ENCODE data around the gene ETS1. TPM values are rescaled to one million over a fixed set of nuclear protein-coding genes. Genes with fewer than 3 reads are reported as not detected.

The ETS1 gene
- total RNA-seq, 2 experiments from 2014 or later: 203 to 466 TPM

DNA sequence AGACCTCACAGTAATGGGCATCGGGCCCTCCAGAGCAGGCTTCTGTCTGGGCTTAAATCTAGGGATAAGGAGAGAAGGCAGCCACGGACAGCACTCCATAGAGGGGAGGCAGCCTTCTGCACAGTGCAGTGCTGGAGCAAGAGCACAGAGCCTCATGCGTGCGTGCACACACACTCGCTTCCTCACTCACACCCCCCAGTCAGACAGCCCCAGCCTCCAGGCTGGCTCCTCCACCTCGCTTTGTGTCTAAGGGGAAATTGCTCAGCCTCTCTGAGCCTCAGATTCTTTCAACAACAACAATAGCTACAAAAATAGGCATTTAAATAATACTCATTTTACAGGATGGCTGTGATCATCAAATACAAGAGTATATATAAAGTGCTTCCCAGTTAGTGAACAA is 26.7 kb upstream of the ETS1 start:
- TF ChIP-seq, protein P1, sequence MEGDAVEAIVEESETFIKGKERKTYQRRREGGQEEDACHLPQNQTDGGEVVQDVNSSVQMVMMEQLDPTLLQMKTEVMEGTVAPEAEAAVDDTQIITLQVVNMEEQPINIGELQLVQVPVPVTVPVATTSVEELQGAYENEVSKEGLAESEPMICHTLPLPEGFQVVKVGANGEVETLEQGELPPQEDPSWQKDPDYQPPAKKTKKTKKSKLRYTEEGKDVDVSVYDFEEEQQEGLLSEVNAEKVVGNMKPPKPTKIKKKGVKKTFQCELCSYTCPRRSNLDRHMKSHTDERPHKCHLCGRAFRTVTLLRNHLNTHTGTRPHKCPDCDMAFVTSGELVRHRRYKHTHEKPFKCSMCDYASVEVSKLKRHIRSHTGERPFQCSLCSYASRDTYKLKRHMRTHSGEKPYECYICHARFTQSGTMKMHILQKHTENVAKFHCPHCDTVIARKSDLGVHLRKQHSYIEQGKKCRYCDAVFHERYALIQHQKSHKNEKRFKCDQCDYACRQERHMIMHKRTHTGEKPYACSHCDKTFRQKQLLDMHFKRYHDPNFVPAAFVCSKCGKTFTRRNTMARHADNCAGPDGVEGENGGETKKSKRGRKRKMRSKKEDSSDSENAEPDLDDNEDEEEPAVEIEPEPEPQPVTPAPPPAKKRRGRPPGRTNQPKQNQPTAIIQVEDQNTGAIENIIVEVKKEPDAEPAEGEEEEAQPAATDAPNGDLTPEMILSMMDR (conservative IDR thresholded peaks at IDR 0.05; ENCODE audit: low read length): no peak
- no peak for TF ChIP-seq EZH2phosphoT487 (IDR thresholded peaks at IDR 0.05; ENCODE audit: borderline replicate concordance, low read depth, low read length)
- intact Hi-C loops (cut with micrococcal nuclease; ENCODE audit: unreplicated experiment): no loop called here
- H3K4me1 ChIP-seq (ENCODE audit: insufficient read depth, low read length, poor library complexity, severe bottlenecking): peaks cover 67% of the 10 kb centered on the region
- CTCF ChIA-PET (ENCODE audit: unreplicated experiment): interaction anchor here (0.9 to 6.9 kb wide), 3 partner anchors 9 to 14 kb away, joined by 3 to 43 read pairs (median 8); no protein-coding TSS in a partner anchor
- BruUV-seq (replicated peaks): no TSS peak
- no peak overlapping the region for H3K4me3 ChIP-seq (ENCODE audit: low read depth, low read length, poor library complexity, severe bottlenecking)
- H3K27ac ChIP-seq (ENCODE audit: low read depth, low read length, poor library complexity, severe bottlenecking): peak overlapping the region; percentile 99
- peak overlapping the region; percentile 71 for H3K4me2 ChIP-seq (ENCODE audit: low read length)
- H3K79me2 ChIP-seq (ENCODE audit: insufficient read depth, low read depth, low read length): no peaks in the 10 kb centered on the region
- no peaks in the 10 kb centered on the region for H3K9me3 ChIP-seq (ENCODE audit: low read length)
- DNase-seq (ENCODE audit: low spot score): no peak
- POLR2A ChIA-PET: interaction anchor here (0.9 to 19.6 kb wide), 9 partner anchors 8 to 142 kb away, joined by 3 to 631 read pairs (median 11); no protein-coding TSS in a partner anchor
- H2AFZ ChIP-seq (ENCODE audit: low read length): peak overlapping the region; percentile 65; the same call in 1 of the 2 replicates
- H4K20me1 ChIP-seq (ENCODE audit: insufficient read depth, low read length): no peaks in the 10 kb centered on the region
- H3K36me3 ChIP-seq (ENCODE audit: insufficient read depth, low read length): no peaks in the 10 kb centered on the region
- H3K9me2 ChIP-seq (ENCODE audit: insufficient read depth, low read length): no peaks in the 10 kb centered on the region

DNA sequence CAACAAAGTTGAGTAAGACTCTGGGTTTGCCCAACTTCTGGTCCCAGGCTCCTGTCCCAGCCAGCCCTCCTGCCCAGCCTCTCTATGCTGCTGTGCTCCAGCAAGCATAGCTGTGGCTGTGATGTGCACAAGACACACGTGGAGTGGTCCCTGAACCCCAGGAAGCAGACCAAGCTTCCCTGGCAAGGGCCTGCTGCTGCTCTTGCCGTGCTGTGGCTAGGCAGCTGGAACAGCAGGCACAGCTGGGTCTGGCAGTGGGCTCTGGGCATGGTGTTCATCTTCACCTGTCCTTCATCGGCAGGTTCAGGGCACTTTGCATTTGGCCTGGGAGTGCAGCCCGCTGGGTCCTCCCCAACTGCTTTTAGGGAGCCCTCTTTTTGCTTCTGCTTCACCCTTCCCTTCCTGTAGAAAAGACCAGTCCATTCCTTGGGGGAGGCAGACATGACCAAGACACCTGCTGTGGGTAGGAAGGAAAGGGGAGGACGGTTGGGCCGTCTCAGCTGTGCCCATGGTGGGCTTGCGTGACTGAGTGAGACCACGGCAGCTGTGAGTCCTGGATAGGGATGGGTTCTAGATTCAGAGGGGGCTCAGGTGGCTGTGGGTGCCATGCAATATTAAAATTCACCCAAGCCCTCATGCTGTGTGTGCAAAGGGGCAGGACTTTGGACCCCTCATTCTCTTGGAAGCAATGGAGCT is 26.1 kb upstream of the ETS1 start:
- Histone ChIP-seq H2AFZ (ENCODE audit: low read length) (peak overlapping the region; percentile 65; the same call in 1 of the 2 replicates), H4K20me1 (ENCODE audit: insufficient read depth, low read length) (no peaks in the 10 kb centered on the region), H3K4me3 (ENCODE audit: low read depth, low read length, poor library complexity, severe bottlenecking) (no peak overlapping the region), H3K79me2 (ENCODE audit: insufficient read depth, low read depth, low read length) (no peaks in the 10 kb centered on the region), H3K36me3 (ENCODE audit: insufficient read depth, low read length) (no peaks in the 10 kb centered on the region), H3K9me2 (ENCODE audit: insufficient read depth, low read length) (no peaks in the 10 kb centered on the region), H3K4me2 (ENCODE audit: low read length) (peak overlapping the region; percentile 71), H3K9me3 (ENCODE audit: low read length) (no peaks in the 10 kb centered on the region), H3K27ac (ENCODE audit: low read depth, low read length, poor library complexity, severe bottlenecking) (peak overlapping the region; percentile 99), H3K4me1 (ENCODE audit: insufficient read depth, low read length, poor library complexity, severe bottlenecking) (peaks cover 72% of the 10 kb centered on the region)
- intact Hi-C loops (cut with micrococcal nuclease; ENCODE audit: unreplicated experiment): no loop called here
- CTCF ChIA-PET (ENCODE audit: unreplicated experiment): interaction anchor here (0.9 to 6.9 kb wide), 4 partner anchors 9 to 142 kb away, joined by 3 to 43 read pairs (median 6); no protein-coding TSS in a partner anchor
- TF ChIP-seq, protein P1 (conservative IDR thresholded peaks at IDR 0.05; ENCODE audit: low read length): no peak
- TF ChIP-seq EZH2phosphoT487 (IDR thresholded peaks at IDR 0.05; ENCODE audit: borderline replicate concordance, low read depth, low read length): no peak
- POLR2A ChIA-PET: interaction anchor here (0.6 to 19.6 kb wide), 12 partner anchors 9 to 1505 kb away, joined by 3 to 631 read pairs (median 6); no protein-coding TSS in a partner anchor
- BruUV-seq (replicated peaks): no TSS peak
- peak; percentile 63 for DNase-seq (ENCODE audit: low spot score)
